ENCODE measurements around the gene S100A3.
A peak's percentile ranks its signal among the peaks of the same experiment; 100 is the strongest.

The S100A3 gene

GRCh38 chr1:153510984-153511410 lies 38.1 kb downstream of the S100A3 start:
- H3K4me3 ChIP-seq (ENCODE audit: low read depth, low read length) = no peak overlapping the region
- CTCF ChIA-PET = interaction anchor here (0.6 to 15.3 kb wide), 50 partner anchors 9 to 476 kb away, joined by 3 to 401 read pairs (median 6); partner anchors contain the start of genes CHTOP, DENND4B, ILF2 and NPR1
- peak; percentile 95 for TF ChIP-seq CTCF (IDR thresholded peaks at IDR 0.05; ENCODE audit: insufficient read depth, low read length, missing control alignments)
- POLR2A ChIA-PET = interaction anchor here (0.8 kb wide), 1 partner anchor 62 kb away, joined by 7 read pairs; no protein-coding TSS in a partner anchor
- no peak for DNase-seq (ENCODE audit: low read depth, low spot score)

GRCh38 chr1:153509729-153510354 lies 39.2 kb downstream of the S100A3 start:
- no peak for DNase-seq (ENCODE audit: low read depth, low spot score)
- ChIA-PET POLR2A (interaction anchor here (0.6 to 1.2 kb wide), 2 partner anchors 58 to 88 kb away, joined by 3 to 5 read pairs; no protein-coding TSS in a partner anchor), CTCF (interaction anchor here (0.6 to 15.3 kb wide), 36 partner anchors 11 to 477 kb away, joined by 3 to 401 read pairs (median 9); partner anchors contain the start of genes CHTOP, NPR1, RAB13 and S100A1)
- H3K4me3 ChIP-seq (ENCODE audit: low read depth, low read length) = no peak overlapping the region
- TF ChIP-seq CTCF (IDR thresholded peaks at IDR 0.05; ENCODE audit: insufficient read depth, low read length, missing control alignments) = peak; percentile 75

GRCh38 chr1:153509036-153509435 lies 40.0 kb downstream of the S100A3 start:
- H3K4me3 ChIP-seq (ENCODE audit: low read depth, low read length) = no peak overlapping the region
- no peak for DNase-seq (ENCODE audit: low read depth, low spot score)
- CTCF ChIA-PET = interaction anchor here (0.6 to 15.3 kb wide), 21 partner anchors 10 to 1516 kb away, joined by 3 to 401 read pairs (median 12); partner anchors contain the start of genes RAB13, S100A1, S100A13 and S100A14
- TF ChIP-seq CTCF (IDR thresholded peaks at IDR 0.05; ENCODE audit: insufficient read depth, low read length, missing control alignments) = no peak
- POLR2A ChIA-PET = no interaction called here

GRCh38 chr1:153507926-153508583 lies 41.0 kb downstream of the S100A3 start:
- CTCF ChIA-PET = interaction anchor here (0.7 to 15.3 kb wide), 16 partner anchors 9 to 241 kb away, joined by 3 to 401 read pairs (median 5); partner anchors contain the start of genes S100A1, S100A13, S100A14 and S100A16
- DNase-seq (ENCODE audit: low read depth, low spot score) = no peak

GRCh38 chr1:153506831-153507413 lies 42.1 kb downstream of the S100A3 start:
- DNase-seq (ENCODE audit: low read depth, low spot score) = no peak
- ChIA-PET POLR2A (interaction anchor here (0.6 to 1.1 kb wide), 5 partner anchors 16 to 136 kb away, joined by 3 to 6 read pairs (median 3); partner anchors contain the start of genes CHTOP, S100A13 and S100A16), CTCF (interaction anchor here (0.7 to 15.3 kb wide), 12 partner anchors 9 to 244 kb away, joined by 3 to 401 read pairs (median 6); partner anchors contain the start of genes S100A1, S100A13, S100A14 and S100A16)
- no peak overlapping the region for H3K4me3 ChIP-seq (ENCODE audit: low read depth, low read length)
- no peak for TF ChIP-seq CTCF (IDR thresholded peaks at IDR 0.05; ENCODE audit: insufficient read depth, low read length, missing control alignments)

More at GRCh38 chr1:153507926-153508583, 41.0 kb downstream of the S100A3 start:
- POLR2A ChIA-PET = interaction anchor here (0.8 kb wide), 1 partner anchor 119 kb away, joined by 3 read pairs; the partner anchor contains the start of gene S100A13
- TF ChIP-seq CTCF (IDR thresholded peaks at IDR 0.05; ENCODE audit: insufficient read depth, low read length, missing control alignments) = no peak
- no peak overlapping the region for H3K4me3 ChIP-seq (ENCODE audit: low read depth, low read length)
